HepG2 (cell line): ENCODE measurements around the gene FLACC1. TPM values are rescaled to one million over a fixed set of nuclear protein-coding genes. Genes with fewer than 3 reads are reported as not detected.

Source experiments
- ATAC-seq: fragments of 200-7000 bp; cut with Tn5 transposase; 3 replicates; pipeline ENCODE4 v1.9.1; 2020; ENCODE audit warnings: mild to moderate bottlenecking, moderate library complexity
- BruUV-seq: library from RNA; stranded (reverse); fragments of 400-500 nt; replicated peaks from 2 replicates; lab custom pipeline; 2021; lab: Mats Ljungman, UMichigan
- CTCF ChIA-PET: fragments of 300-600 bp; formaldehyde crosslinking; extraction: SDS; loops from one replicate; lab custom pipeline; 2021; ENCODE audit warnings: low total read pairs, inconsistent platforms, low intra/inter-chr PET ratio; lab: Yijun Ruan, JAX
- POLR2A ChIA-PET: fragments of 350-600 bp; sonication (Branson Sonifier 250); formaldehyde crosslinking; loops from one replicate; lab custom pipeline; 2020; ENCODE audit warnings: antibody characterized with exemption, inconsistent platforms; lab: Yijun Ruan, JAX
- DNase-seq: peaks from one replicate; pipeline ENCODE4 v3.0.0-alpha.2; 2015; ENCODE audit warnings: low spot score
- FAIRE-seq: peaks from 3 replicates; lab custom pipeline; 2011; peaks lifted over from hg19 to GRCh38; lab: Jason Lieb, UNC
- H2AFZ ChIP-seq: one replicate; pipeline ENCODE4 v1.6.1; 2011; ENCODE audit warnings: low read length, inconsistent platforms
- H3K27ac ChIP-seq: fragments of 300-600 bp; 3 replicates; pipeline ENCODE4 v1.8.0; 2011; ENCODE audit warnings: mixed run types, mild to moderate bottlenecking, mixed read lengths, low read length, inconsistent platforms; ENCODE audit not compliant: insufficient read depth; ENCODE audit errors: extremely low read length
- H3K27me3 ChIP-seq, 2 experiments: fragments of 200-600 bp in 1 of 2; 2 replicates in 1 of 2; 3 replicates in 1 of 2; pipeline versions ENCODE4 v1.6.0 to v1.8.0; 2011; ENCODE audit warnings: low read length in 2 of 2, mild to moderate bottlenecking in 2 of 2, moderate library complexity in 2 of 2, inconsistent platforms in 1 of 2; ENCODE audit not compliant: insufficient read depth in 2 of 2, control insufficient read depth in 1 of 2
- H3K36me3 ChIP-seq, 2 experiments: fragments of 200-600 bp in 1 of 2; replicated peaks in 1 of 2; 2 replicates in 1 of 2; 3 replicates in 1 of 2; pipeline versions ENCODE4 v1.5.1 to v1.8.0; 2011; ENCODE audit warnings: low read length in 2 of 2, inconsistent platforms in 1 of 2; ENCODE audit not compliant: insufficient read depth in 2 of 2, control insufficient read depth in 1 of 2
- H3K4me1 ChIP-seq: 2 replicates; pipeline ENCODE4 v1.5.1; 2012; ENCODE audit warnings: low read length, inconsistent platforms; ENCODE audit not compliant: insufficient read depth
- H3K4me2 ChIP-seq: 2 replicates; pipeline ENCODE4 v1.6.0; 2011; ENCODE audit warnings: low read depth, low read length, inconsistent platforms
- H3K4me3 ChIP-seq, 3 experiments: fragments of 200-600 bp in 1 of 3; sonication (generic), shearing (Covaris generic) in 1 of 3; replicated peaks in 1 of 3; 2 replicates each; pipeline ENCODE4 v1.5.1; 2011 to 2016; ENCODE audit warnings: low read length in 3 of 3, inconsistent platforms in 2 of 3, low read depth in 2 of 3, mild to moderate bottlenecking in 2 of 3, control low read depth in 1 of 3, mixed read lengths in 1 of 3; ENCODE audit not compliant: insufficient read depth in 1 of 3
- H3K79me2 ChIP-seq: one replicate; pipeline ENCODE4 v1.6.1; 2011; ENCODE audit warnings: low read length, inconsistent platforms; ENCODE audit not compliant: insufficient read depth
- H3K9ac ChIP-seq: 2 replicates; pipeline ENCODE4 v1.6.0; 2011; ENCODE audit warnings: mild to moderate bottlenecking, low read depth, low read length, inconsistent platforms; ENCODE audit not compliant: insufficient read depth
- H3K9me3 ChIP-seq: 2 replicates; pipeline ENCODE4 v1.5.1; 2012; ENCODE audit warnings: mild to moderate bottlenecking, low read length
- H4K20me1 ChIP-seq: 2 replicates; pipeline ENCODE4 v1.6.0; 2011; ENCODE audit warnings: inconsistent platforms, mild to moderate bottlenecking, low read length, moderate library complexity; ENCODE audit not compliant: insufficient read depth
- ASH2L ChIP-seq: fragments of 300-600, 200-600 bp; sonication (generic); IDR thresholded peaks from 2 replicates; pipeline ENCODE4 v1.7.0; 2017; ENCODE audit warnings: low read depth, mild to moderate bottlenecking, moderate library complexity, mixed read lengths, low read length; ENCODE audit not compliant: insufficient read length
- CBFB ChIP-seq: sonication (generic); formaldehyde crosslinking; IDR thresholded peaks from 2 replicates; pipeline ENCODE4 v1.4.0; 2020; ENCODE audit warnings: missing genetic modification reagents
- HDAC2 ChIP-seq: sonication (generic); formaldehyde crosslinking; IDR thresholded peaks from 2 replicates; pipeline ENCODE4 v1.4.0; 2020; ENCODE audit warnings: missing genetic modification reagents
- ISL2 ChIP-seq: sonication (generic); formaldehyde crosslinking; IDR thresholded peaks from 2 replicates; pipeline ENCODE4 v1.5.0; 2020; ENCODE audit warnings: missing genetic modification reagents
- MAFF ChIP-seq: IDR thresholded peaks from 2 replicates; pipeline ENCODE4 v1.6.1; 2011; ENCODE audit warnings: low read depth, low read length, improper control_type of control experiment
- MAFK ChIP-seq, 2 experiments: IDR thresholded peaks in 1 of 2; conservative IDR thresholded peaks in 1 of 2; 2 replicates each; pipeline ENCODE4 v1.6.1; 2011; ENCODE audit warnings: improper control_type of control experiment in 2 of 2, low read length in 2 of 2
- MIER2 ChIP-seq: IDR thresholded peaks from 2 replicates; pipeline ENCODE4 v1.6.1; 2016; ENCODE audit warnings: missing biosample characterization, missing genetic modification reagents
- NCOA5 ChIP-seq: sonication (generic); formaldehyde crosslinking; IDR thresholded peaks from 2 replicates; pipeline ENCODE4 v1.4.0; 2020; ENCODE audit warnings: missing genetic modification reagents
- RAD21 ChIP-seq: fragments of 450-650 bp; formaldehyde crosslinking; IDR thresholded peaks from 2 replicates; pipeline ENCODE4 v1.5.0; 2020; ENCODE audit warnings: mild to moderate bottlenecking
- SALL1 ChIP-seq: sonication (generic); formaldehyde crosslinking; IDR thresholded peaks from 2 replicates; pipeline ENCODE4 v1.8.0; 2022; ENCODE audit warnings: mild to moderate bottlenecking, missing genetic modification reagents
- ZNF431 ChIP-seq: sonication (generic); formaldehyde crosslinking; IDR thresholded peaks from 2 replicates; pipeline ENCODE4 v1.9.0; 2022; ENCODE audit warnings: missing genetic modification reagents, low read depth, mild to moderate bottlenecking, borderline replicate concordance
- ZNF605 ChIP-seq: sonication (generic); formaldehyde crosslinking; IDR thresholded peaks from 2 replicates; pipeline ENCODE4 v1.8.0; 2022; ENCODE audit warnings: mild to moderate bottlenecking, missing genetic modification reagents
- WGBS: methylation state at CpG from one replicate; pipeline ENCODE4 v1.1.6; 2017; ENCODE audit warnings: low lambda C conversion rate; 5-methylcytosine and 5-hydroxymethylcytosine counted together
- in situ Hi-C: cut with HindIII; loops from 2 replicates; pipeline ENCODE4 v1.10.0; 2017; ENCODE audit warnings: low pct_unique_long_range_greater_than_20kb; ENCODE audit not compliant: extremely low pct_ligation_motif_present
- intact Hi-C: fragments of 100-400 bp; cut with micrococcal nuclease; formaldehyde crosslinking; loops from one replicate; pipeline ENCODE4 v1.10.0; 2022; ENCODE audit not compliant: unreplicated experiment
- polyA plus RNA-seq, 8 experiments: library from polyadenylated mRNA; depleted of rRNA in 3 of 8; stranded (reverse) in 7 of 8; unstranded in 1 of 8; fragments of >200 nt; fragmentation: Illumina TruSeq in 4 of 8; extraction: Trizol in 4 of 8; gene quantifications; 2 replicates each; pipeline versions ENCODE4 v1.2.1 to v1.2.3, GENCODE V29; 2011 to 2016; ENCODE audit warnings: low read depth in 4 of 8, missing spikeins in 1 of 8, mixed read lengths in 1 of 8; ENCODE audit not compliant: insufficient read depth in 1 of 8
- total RNA-seq, 5 experiments: library from RNA; depleted of rRNA; stranded (reverse); fragments of >200 nt; fragmentation: Illumina TruSeq; extraction: Trizol; gene quantifications; 2 replicates each; pipeline ENCODE4 v1.2.3, GENCODE V29; 2016; ENCODE audit warnings: low read depth in 1 of 5
- TF ChIP-seq, protein P1 (sequence below): IDR thresholded peaks from 2 replicates; pipeline ENCODE4 v1.6.1; 2016; ENCODE audit warnings: missing compliant biosample characterization, missing genetic modification reagents, borderline replicate concordance
- TF ChIP-seq, protein P2 (sequence below): sonication (generic); formaldehyde crosslinking; IDR thresholded peaks from one replicate; pipeline ENCODE4 v1.5.1; 2020; ENCODE audit warnings: mild to moderate bottlenecking, missing genetic modification reagents; ENCODE audit errors: not compliant biosample characterization

Gene FLACC1
- total and polyA plus RNA-seq, 2 of the 13 experiments (the other 11 are each of a cell fraction or from before 2014, with no cell fraction given) = 0.35 to 0.59 TPM

DNA sequence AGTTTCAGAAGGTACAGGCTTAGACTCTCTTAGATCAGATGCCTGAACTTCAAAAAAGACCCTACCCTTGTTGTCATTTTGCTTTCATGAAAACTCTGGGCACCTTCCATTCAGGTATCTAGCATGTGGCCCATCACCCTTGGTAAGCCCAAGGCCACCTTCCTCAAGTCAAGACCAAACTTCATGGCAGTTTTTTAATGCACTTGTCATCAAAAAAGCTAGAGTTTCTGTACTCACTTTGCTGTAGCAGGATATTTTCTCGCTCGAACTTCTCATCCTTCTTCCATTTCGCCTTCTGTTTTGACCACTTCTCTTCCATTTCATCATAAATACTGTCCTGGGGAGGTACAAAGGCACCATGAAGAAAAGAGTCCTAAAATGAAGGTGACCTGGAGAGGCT is 48.2 kb downstream of the FLACC1 start:
- 19% methylated on average over 3 of the region's 3 CpGs for WGBS
- no peak for TF ChIP-seq ZNF431 (CRISPR knock-in tag)
- peak; percentile 46; the same call in 1 of the 2 replicates for TF ChIP-seq MAFF
- TF ChIP-seq, protein P1, sequence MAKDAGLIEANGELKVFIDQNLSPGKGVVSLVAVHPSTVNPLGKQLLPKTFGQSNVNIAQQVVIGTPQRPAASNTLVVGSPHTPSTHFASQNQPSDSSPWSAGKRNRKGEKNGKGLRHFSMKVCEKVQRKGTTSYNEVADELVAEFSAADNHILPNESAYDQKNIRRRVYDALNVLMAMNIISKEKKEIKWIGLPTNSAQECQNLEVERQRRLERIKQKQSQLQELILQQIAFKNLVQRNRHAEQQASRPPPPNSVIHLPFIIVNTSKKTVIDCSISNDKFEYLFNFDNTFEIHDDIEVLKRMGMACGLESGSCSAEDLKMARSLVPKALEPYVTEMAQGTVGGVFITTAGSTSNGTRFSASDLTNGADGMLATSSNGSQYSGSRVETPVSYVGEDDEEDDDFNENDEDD (CRISPR knock-in tag) = no peak
- TF ChIP-seq RAD21 (CRISPR knock-in tag) = no peak
- no peak for TF ChIP-seq ISL2 (CRISPR knock-in tag)
- no peak for TF ChIP-seq CBFB (CRISPR knock-in tag)
- TF ChIP-seq ASH2L = no peak
- no peak for TF ChIP-seq ZNF605 (CRISPR knock-in tag)
- no peak for TF ChIP-seq SALL1 (CRISPR knock-in tag)
- no peak for TF ChIP-seq NCOA5 (CRISPR knock-in tag)
- peak; percentile 58; a peak in 3 of 4 replicates for TF ChIP-seq MAFK (conservative IDR thresholded peaks at IDR 0.05 in 1 of 2, IDR thresholded peaks at IDR 0.05 in 1 of 2; ENCODE audit: low read length in 2 of 2)
- TF ChIP-seq MIER2 (CRISPR knock-in tag) = no peak
- no peak for TF ChIP-seq HDAC2 (CRISPR knock-in tag)
- TF ChIP-seq, protein P2, sequence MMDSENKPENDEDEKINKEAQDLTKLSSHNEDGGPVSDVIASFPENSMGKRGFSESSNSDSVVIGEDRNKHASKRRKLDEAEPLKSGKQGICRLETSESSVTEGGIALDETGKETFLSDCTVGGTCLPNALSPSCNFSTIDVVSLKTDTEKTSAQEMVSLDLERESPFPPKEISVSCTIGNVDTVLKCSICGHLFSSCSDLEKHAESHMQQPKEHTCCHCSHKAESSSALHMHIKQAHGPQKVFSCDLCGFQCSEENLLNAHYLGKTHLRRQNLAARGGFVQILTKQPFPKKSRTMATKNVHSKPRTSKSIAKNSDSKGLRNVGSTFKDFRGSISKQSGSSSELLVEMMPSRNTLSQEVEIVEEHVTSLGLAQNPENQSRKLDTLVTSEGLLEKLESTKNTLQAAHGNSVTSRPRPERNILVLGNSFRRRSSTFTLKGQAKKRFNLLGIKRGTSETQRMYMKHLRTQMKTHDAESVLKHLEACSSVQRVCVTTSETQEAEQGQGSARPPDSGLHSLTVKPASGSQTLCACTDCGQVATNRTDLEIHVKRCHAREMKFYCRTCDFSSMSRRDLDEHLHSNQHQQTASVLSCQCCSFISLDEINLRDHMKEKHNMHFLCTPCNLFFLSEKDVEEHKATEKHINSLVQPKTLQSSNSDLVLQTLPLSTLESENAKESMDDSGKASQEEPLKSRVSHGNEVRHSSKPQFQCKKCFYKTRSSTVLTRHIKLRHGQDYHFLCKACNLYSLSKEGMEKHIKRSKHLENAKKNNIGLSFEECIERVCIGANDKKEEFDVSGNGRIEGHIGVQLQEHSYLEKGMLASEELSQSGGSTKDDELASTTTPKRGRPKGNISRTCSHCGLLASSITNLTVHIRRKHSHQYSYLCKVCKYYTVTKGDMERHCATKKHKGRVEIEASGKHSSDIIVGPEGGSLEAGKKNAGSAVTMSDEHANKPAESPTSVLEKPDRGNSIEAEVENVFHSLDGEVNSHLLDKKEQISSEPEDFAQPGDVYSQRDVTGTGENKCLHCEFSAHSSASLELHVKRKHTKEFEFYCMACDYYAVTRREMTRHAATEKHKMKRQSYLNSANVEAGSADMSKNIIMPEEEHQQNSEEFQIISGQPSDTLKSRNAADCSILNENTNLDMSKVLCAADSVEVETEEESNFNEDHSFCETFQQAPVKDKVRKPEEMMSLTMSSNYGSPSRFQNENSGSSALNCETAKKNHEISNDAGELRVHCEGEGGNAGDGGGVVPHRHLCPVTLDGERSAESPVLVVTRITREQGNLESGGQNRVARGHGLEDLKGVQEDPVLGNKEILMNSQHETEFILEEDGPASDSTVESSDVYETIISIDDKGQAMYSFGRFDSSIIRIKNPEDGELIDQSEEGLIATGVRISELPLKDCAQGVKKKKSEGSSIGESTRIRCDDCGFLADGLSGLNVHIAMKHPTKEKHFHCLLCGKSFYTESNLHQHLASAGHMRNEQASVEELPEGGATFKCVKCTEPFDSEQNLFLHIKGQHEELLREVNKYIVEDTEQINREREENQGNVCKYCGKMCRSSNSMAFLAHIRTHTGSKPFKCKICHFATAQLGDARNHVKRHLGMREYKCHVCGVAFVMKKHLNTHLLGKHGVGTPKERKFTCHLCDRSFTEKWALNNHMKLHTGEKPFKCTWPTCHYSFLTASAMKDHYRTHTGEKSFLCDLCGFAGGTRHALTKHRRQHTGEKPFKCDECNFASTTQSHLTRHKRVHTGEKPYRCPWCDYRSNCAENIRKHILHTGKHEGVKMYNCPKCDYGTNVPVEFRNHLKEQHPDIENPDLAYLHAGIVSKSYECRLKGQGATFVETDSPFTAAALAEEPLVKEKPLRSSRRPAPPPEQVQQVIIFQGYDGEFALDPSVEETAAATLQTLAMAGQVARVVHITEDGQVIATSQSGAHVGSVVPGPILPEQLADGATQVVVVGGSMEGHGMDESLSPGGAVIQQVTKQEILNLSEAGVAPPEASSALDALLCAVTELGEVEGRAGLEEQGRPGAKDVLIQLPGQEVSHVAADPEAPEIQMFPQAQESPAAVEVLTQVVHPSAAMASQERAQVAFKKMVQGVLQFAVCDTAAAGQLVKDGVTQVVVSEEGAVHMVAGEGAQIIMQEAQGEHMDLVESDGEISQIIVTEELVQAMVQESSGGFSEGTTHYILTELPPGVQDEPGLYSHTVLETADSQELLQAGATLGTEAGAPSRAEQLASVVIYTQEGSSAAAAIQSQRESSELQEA (CRISPR knock-in tag) = no peak
- no peaks in the 10 kb centered on the region for H3K79me2 ChIP-seq
- no peak for DNase-seq
- H3K9ac ChIP-seq = no peak overlapping the region
- H3K9me3 ChIP-seq = no peaks in the 10 kb centered on the region
- ATAC-seq = no peak
- H4K20me1 ChIP-seq = no peaks in the 10 kb centered on the region
- intact Hi-C loops (no loop called here), in situ Hi-C loops (no loop called here)
- H3K27me3 ChIP-seq = peaks cover 0 to 11% of the 10 kb centered on the region in 2 experiments; a peak in 2 of 5 replicates
- CTCF ChIA-PET = no interaction called here
- no peak overlapping the region for H3K27ac ChIP-seq
- no peak for FAIRE-seq
- no peak overlapping the region for H3K4me2 ChIP-seq
- no peaks in the 10 kb centered on the region for H3K4me1 ChIP-seq
- H3K4me3 ChIP-seq = no peak overlapping the region
- POLR2A ChIA-PET = no interaction called here
- H2AFZ ChIP-seq = no peak overlapping the region
- no TSS peak for BruUV-seq
- no peaks in the 10 kb centered on the region for H3K36me3 ChIP-seq
